Calu3 (cell line): ENCODE measurements around the gene TULP3. TPM values are rescaled to one million over a fixed set of nuclear protein-coding genes. Genes with fewer than 3 reads are reported as not detected.

Source experiments
- BruUV-seq: library from RNA; stranded (reverse); fragments of 400-500 nt; replicated peaks from 2 replicates; lab custom pipeline; 2021; lab: Mats Ljungman, UMichigan
- CTCF ChIA-PET: fragments of 300-600 bp; sonication (Branson Sonifier 250); formaldehyde crosslinking; loops from one replicate; lab custom pipeline; 2022; ENCODE audit warnings: antibody characterized with exemption; lab: Charles Lee
- DNase-seq: peaks from one replicate; pipeline ENCODE4 v3.0.0; 2022
- H3K27ac Mint-ChIP-seq: one replicate; pipeline ENCODE4 v1.8.0; 2022; ENCODE audit warnings: mixed read lengths; ENCODE audit not compliant: unreplicated experiment
- H3K27me3 Mint-ChIP-seq: one replicate; pipeline ENCODE4 v1.8.0; 2022; ENCODE audit warnings: mixed read lengths; ENCODE audit not compliant: unreplicated experiment
- H3K36me3 Mint-ChIP-seq: one replicate; pipeline ENCODE4 v1.8.0; 2022; ENCODE audit warnings: mild to moderate bottlenecking, moderate library complexity, mixed read lengths; ENCODE audit not compliant: insufficient read depth, unreplicated experiment
- H3K4me1 Mint-ChIP-seq: one replicate; pipeline ENCODE4 v1.8.0; 2022; ENCODE audit warnings: mild to moderate bottlenecking, low read depth, mixed read lengths; ENCODE audit not compliant: unreplicated experiment
- H3K4me3 Mint-ChIP-seq: one replicate; pipeline ENCODE4 v1.8.0; 2022; ENCODE audit warnings: mild to moderate bottlenecking, low read depth, moderate library complexity, mixed read lengths; ENCODE audit not compliant: unreplicated experiment
- H3K9me3 Mint-ChIP-seq: one replicate; pipeline ENCODE4 v1.8.0; 2022; ENCODE audit warnings: low read depth, mixed read lengths; ENCODE audit not compliant: unreplicated experiment
- intact Hi-C: fragments of 100-400 bp; cut with micrococcal nuclease; formaldehyde crosslinking; loops from one replicate; pipeline ENCODE4 v1.10.0; 2022; ENCODE audit not compliant: unreplicated experiment
- total RNA-seq: library from RNA; stranded (reverse); gene quantifications from 2 replicates; pipeline ENCODE4 v1.2.3, GENCODE V29; 2022
- TF ChIP-seq, protein P1 (sequence below): fragments of 200-600 bp; IDR thresholded peaks from one replicate; pipeline ENCODE4 v1.8.0; 2022; ENCODE audit warnings: antibody characterized with exemption; ENCODE audit not compliant: unreplicated experiment

The TULP3 gene
- total RNA-seq, 1 experiment from 2014 or later: 21.6 TPM

DNA sequence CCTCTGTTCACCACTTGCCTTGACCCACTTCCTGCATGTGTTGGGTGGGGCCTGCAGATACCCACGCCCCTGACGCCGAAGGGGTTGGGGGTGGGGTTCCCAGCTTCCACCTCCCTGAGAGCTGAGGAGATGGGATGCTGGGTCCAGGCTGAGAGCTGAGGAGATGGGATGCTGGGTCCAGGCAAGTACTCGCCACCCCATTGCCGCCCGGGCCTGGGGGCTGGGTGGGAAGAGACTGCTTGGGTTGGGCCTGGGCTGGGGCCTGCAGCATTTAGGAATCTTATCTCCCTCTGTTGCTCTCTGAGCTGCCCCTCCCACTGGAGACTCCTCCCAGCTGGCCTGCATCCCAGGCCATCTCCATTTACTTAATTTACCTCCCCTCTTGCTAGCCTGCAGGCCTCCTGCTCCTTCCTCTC lies 85.9 kb downstream of the TULP3 start:
- BruUV-seq: no TSS peak
- Mint-ChIP-seq H3K36me3 (peaks cover 5% of the 10 kb centered on the region), H3K4me3 (no peak overlapping the region), H3K9me3 (no peaks in the 10 kb centered on the region), H3K4me1 (no peaks in the 10 kb centered on the region), H3K27me3 (no peaks in the 10 kb centered on the region), H3K27ac (no peak overlapping the region)
- CTCF ChIA-PET: interaction anchor here (0.6 to 0.7 kb wide), 2 partner anchors 9 to 318 kb away, joined by 3 to 4 read pairs; no protein-coding TSS in a partner anchor
- TF ChIP-seq, protein P1, sequence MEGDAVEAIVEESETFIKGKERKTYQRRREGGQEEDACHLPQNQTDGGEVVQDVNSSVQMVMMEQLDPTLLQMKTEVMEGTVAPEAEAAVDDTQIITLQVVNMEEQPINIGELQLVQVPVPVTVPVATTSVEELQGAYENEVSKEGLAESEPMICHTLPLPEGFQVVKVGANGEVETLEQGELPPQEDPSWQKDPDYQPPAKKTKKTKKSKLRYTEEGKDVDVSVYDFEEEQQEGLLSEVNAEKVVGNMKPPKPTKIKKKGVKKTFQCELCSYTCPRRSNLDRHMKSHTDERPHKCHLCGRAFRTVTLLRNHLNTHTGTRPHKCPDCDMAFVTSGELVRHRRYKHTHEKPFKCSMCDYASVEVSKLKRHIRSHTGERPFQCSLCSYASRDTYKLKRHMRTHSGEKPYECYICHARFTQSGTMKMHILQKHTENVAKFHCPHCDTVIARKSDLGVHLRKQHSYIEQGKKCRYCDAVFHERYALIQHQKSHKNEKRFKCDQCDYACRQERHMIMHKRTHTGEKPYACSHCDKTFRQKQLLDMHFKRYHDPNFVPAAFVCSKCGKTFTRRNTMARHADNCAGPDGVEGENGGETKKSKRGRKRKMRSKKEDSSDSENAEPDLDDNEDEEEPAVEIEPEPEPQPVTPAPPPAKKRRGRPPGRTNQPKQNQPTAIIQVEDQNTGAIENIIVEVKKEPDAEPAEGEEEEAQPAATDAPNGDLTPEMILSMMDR: no peak
- DNase-seq: no peak
- intact Hi-C loops: no loop called here

DNA sequence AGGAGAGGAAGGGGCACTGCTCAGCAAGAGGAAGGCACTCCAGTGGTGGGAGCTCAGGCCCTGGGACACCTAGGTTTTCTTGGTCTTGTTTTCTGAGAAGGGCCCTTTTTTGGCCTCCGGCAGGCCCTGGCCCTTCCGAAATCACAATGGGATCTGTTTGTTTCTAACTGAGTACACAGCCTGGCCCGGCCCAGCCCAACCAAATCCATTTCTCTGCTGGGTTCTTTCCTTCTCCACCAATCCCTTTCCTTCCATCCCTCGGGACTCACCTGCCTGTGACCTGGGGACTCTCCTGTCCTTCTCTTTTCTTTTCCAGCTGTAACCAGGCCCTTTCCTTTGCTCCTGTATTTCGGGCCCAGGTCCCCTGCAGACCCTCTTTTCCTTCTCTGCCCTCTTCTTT lies 87.1 kb downstream of the TULP3 start:
- H3K9me3 Mint-ChIP-seq: no peaks in the 10 kb centered on the region
- peaks cover 5% of the 10 kb centered on the region for H3K36me3 Mint-ChIP-seq
- intact Hi-C loops: no loop called here
- CTCF ChIA-PET: no interaction called here
- BruUV-seq: no TSS peak
- H3K27me3 Mint-ChIP-seq: no peaks in the 10 kb centered on the region
- DNase-seq: no peak
- no peak overlapping the region for H3K4me3 Mint-ChIP-seq
- H3K27ac Mint-ChIP-seq: no peak overlapping the region
- H3K4me1 Mint-ChIP-seq: no peaks in the 10 kb centered on the region
- TF ChIP-seq, protein P1: no peak

DNA sequence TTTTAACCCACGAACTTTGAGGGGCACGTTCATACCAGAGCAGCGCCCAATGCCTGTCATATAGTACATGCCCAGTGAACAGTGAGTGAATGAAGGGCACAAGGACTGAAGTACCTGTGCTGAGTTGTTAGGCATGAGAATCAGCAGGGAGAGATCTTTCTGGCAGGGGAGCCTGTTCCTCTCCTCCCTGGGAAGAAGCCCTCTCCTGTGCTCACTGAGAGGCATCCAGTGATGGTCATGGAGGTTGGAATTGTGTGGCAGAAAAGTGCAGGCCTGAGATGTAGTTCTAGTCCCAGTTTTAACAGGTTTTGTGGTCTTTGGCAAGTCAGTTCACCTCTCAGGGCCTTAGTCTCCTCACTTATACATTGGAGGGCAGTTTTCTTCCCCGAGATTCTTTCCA lies 89.1 kb downstream of the TULP3 start:
- TF ChIP-seq, protein P1: no peak
- Mint-ChIP-seq H3K36me3 (peaks cover 5% of the 10 kb centered on the region), H3K27me3 (no peaks in the 10 kb centered on the region), H3K9me3 (no peaks in the 10 kb centered on the region), H3K4me3 (no peak overlapping the region), H3K27ac (no peak overlapping the region), H3K4me1 (no peaks in the 10 kb centered on the region)
- CTCF ChIA-PET: no interaction called here
- DNase-seq: no peak
- BruUV-seq: no TSS peak
- intact Hi-C loops: no loop called here

DNA sequence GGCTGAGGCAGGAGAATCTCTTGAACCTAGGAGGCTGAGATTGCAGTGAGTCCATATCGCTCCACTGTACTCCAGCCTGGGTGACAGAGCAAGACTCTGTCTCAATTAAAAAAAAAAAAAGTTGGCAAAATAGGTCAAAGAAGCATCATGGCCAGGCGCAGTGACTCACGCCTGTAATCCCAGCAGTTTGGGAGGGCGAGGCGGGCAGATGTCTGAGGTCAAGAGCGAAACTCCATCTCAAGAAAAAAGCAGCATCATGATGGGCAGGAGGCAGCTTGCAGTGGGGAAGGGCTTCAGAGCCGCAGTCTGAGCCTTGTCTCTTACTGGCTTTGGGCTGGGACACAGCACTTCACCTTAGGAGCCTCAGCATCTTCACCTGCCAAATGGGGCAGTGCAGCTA lies 89.9 kb downstream of the TULP3 start:
- CTCF ChIA-PET: no interaction called here
- intact Hi-C loops: no loop called here

More for the DNA sequence above, 89.9 kb downstream of the TULP3 start:
- no peak overlapping the region for H3K4me3 Mint-ChIP-seq
- TF ChIP-seq, protein P1: no peak
- no peaks in the 10 kb centered on the region for H3K9me3 Mint-ChIP-seq
- peaks cover 5% of the 10 kb centered on the region for H3K36me3 Mint-ChIP-seq
- H3K4me1 Mint-ChIP-seq: no peaks in the 10 kb centered on the region
- no peak overlapping the region for H3K27ac Mint-ChIP-seq
- no TSS peak for BruUV-seq
- H3K27me3 Mint-ChIP-seq: no peaks in the 10 kb centered on the region
- no peak for DNase-seq
